Gastroesophageal sphincter (tissue), 4 donors: Measurements from ENCODE around the gene MED31. TPM values are rescaled to one million over a fixed set of nuclear protein-coding genes. Genes with fewer than 3 reads are reported as not detected.

Experiments
- ATAC-seq: fragments of 150-250 bp; one replicate; pipeline ENCODE4 v1.9.1; 2016; ENCODE audit warnings: mild to moderate bottlenecking, moderate library complexity
- H3K27ac ChIP-seq, 4 donors: fragments of 200-600 bp; sonication (generic) in 3 of 4; 1 replicate in 3 of 4; 2 replicates in 1 of 4; pipeline ENCODE4 v1.5.1; 2016 to 2019
- H3K27me3 ChIP-seq: fragments of 200-600 bp; sonication (generic); one replicate; pipeline ENCODE4 v1.5.1; 2019
- H3K36me3 ChIP-seq, 2 donors: fragments of 200-600 bp; sonication (generic); one replicate each; pipeline ENCODE4 v1.5.1; 2019; ENCODE audit warnings: control low read depth in 1 of 2
- H3K4me1 ChIP-seq, 3 donors: fragments of 200-600 bp; sonication (generic); 1 replicate in 2 of 3; 2 replicates in 1 of 3; pipeline ENCODE4 v1.5.1; 2016 to 2019; ENCODE audit warnings: control low read depth in 2 of 3
- H3K4me3 ChIP-seq, 2 donors: fragments of 200-600 bp; sonication (generic); one replicate each; pipeline ENCODE4 v1.5.1; 2019; ENCODE audit warnings: mild to moderate bottlenecking in 1 of 2, moderate library complexity in 1 of 2
- H3K9me3 ChIP-seq, 3 donors: fragments of 200-600 bp; sonication (generic); one replicate each; pipeline ENCODE4 v1.5.1; 2017 to 2019; ENCODE audit warnings: control low read depth in 2 of 3
- CTCF ChIP-seq, 4 experiments: fragments of 200-600 bp in 2 of 4; fragments of 450-650 bp in 2 of 4; sonication (generic) in 1 of 4; IDR thresholded peaks; one replicate each; pipeline ENCODE4 v1.5.1; 2017 to 2019; ENCODE audit warnings: antibody characterized with exemption in 4 of 4, mild to moderate bottlenecking in 2 of 4, moderate library complexity in 2 of 4
- EP300 ChIP-seq: sonication (generic); formaldehyde crosslinking; IDR thresholded peaks from one replicate; pipeline ENCODE4 v1.6.1; 2017; ENCODE audit warnings: antibody characterized with exemption, mild to moderate bottlenecking
- POLR2A ChIP-seq, 2 donors: fragments of 450-650 bp; IDR thresholded peaks; one replicate each; pipeline ENCODE4 v1.6.1; 2017; ENCODE audit warnings: antibody characterized with exemption in 2 of 2, mild to moderate bottlenecking in 2 of 2, moderate library complexity in 1 of 2
- POLR2AphosphoS5 ChIP-seq: sonication (generic); formaldehyde crosslinking; IDR thresholded peaks from one replicate; pipeline ENCODE4 v1.6.1; 2017; ENCODE audit warnings: antibody characterized with exemption
- whole genome bisulfite sequencing, 2 donors: methylation state at CpG; one replicate each; pipeline ENCODE4 v1.1.5; 2018; ENCODE audit warnings: low coverage in 1 of 2; 5-methylcytosine and 5-hydroxymethylcytosine counted together
- total RNA-seq, 4 donors: library from RNA; depleted of rRNA; stranded (reverse); fragments of >200 nt; gene quantifications; one replicate each; pipeline ENCODE4 v1.1.0, GENCODE V29; 2016

MED31 gene
- total RNA-seq, 4 donors from 2014 or later, result 1.9 to 12.0 (median 7.8) TPM

GRCh38 chr17:6623941-6624340 lies 27.5 kb downstream of the MED31 start:
- Histone ChIP-seq H3K4me1 (peaks cover 0 to 11% (median 0%) of the 10 kb centered on the region in 3 donors), H3K27me3 (no peaks in the 10 kb centered on the region), H3K4me3 (no peak overlapping the region), H3K9me3 (no peaks in the 10 kb centered on the region), H3K27ac (no peak overlapping the region), H3K36me3 (peaks cover 0 to 84% of the 10 kb centered on the region in 2 donors)
- WGBS, 2 donors, result 94 to 95% methylated on average over 3 of the region's 3 CpGs
- TF ChIP-seq CTCF (IDR thresholded peaks at IDR 0.05) (no peak), EP300 (no peak), POLR2A (IDR thresholded peaks at IDR 0.05) (no peak), POLR2AphosphoS5 (no peak)
- ATAC-seq, result no peak

GRCh38 chr17:6611231-6611630 lies 40.2 kb downstream of the MED31 start:
- TF ChIP-seq POLR2A (IDR thresholded peaks at IDR 0.05) (no peak), EP300 (no peak), POLR2AphosphoS5 (no peak), CTCF (IDR thresholded peaks at IDR 0.05) (no peak)
- Histone ChIP-seq H3K4me1 (peaks cover 0 to 7% (median 5%) of the 10 kb centered on the region in 3 donors), H3K9me3 (no peaks in the 10 kb centered on the region), H3K27me3 (no peaks in the 10 kb centered on the region), H3K27ac (no peak overlapping the region), H3K4me3 (no peak overlapping the region), H3K36me3 (peaks cover 6 to 60% of the 10 kb centered on the region in 2 donors)
- no peak for ATAC-seq
- WGBS, 2 donors, result 88 to 96% methylated on average over 2 to 4 of the region's 4 CpGs

- Histone ChIP-seq H3K27me3 (no peaks in the 10 kb centered on the region), H3K4me1 (peaks cover 0 to 2% (median 0%) of the 10 kb centered on the region in 3 donors), H3K36me3 (peaks cover 6 to 69% of the 10 kb centered on the region in 2 donors), H3K4me3 (no peak overlapping the region), H3K9me3 (no peaks in the 10 kb centered on the region), H3K27ac (no peak overlapping the region)
- TF ChIP-seq EP300 (no peak), POLR2AphosphoS5 (no peak), POLR2A (IDR thresholded peaks at IDR 0.05) (no peak), CTCF (IDR thresholded peaks at IDR 0.05) (no peak)
- 97 to 100% methylated on average over 2 to 5 of the region's 5 CpGs for WGBS, 2 donors
- no peak for ATAC-seq
Measured at GRCh38 chr17:6610011-6610410, 41.4 kb downstream of the MED31 start.

- ATAC-seq, result no peak
- TF ChIP-seq POLR2A (IDR thresholded peaks at IDR 0.05) (no peak), CTCF (IDR thresholded peaks at IDR 0.05) (no peak), POLR2AphosphoS5 (no peak), EP300 (no peak)
- Histone ChIP-seq H3K4me3 (no peak overlapping the region), H3K36me3 (peaks cover 6 to 78% of the 10 kb centered on the region in 2 donors), H3K4me1 (peaks cover 0 to 12% (median 5%) of the 10 kb centered on the region in 3 donors), H3K27ac (no peak overlapping the region), H3K9me3 (no peaks in the 10 kb centered on the region), H3K27me3 (no peaks in the 10 kb centered on the region)
- WGBS, 2 donors, result 80 to 92% methylated on average over 1 to 3 of the region's 3 CpGs
Measured at GRCh38 chr17:6608321-6608720, 43.1 kb downstream of the MED31 start.

- H3K9me3 ChIP-seq, result no peaks in the 10 kb centered on the region
- no peak overlapping the region for H3K27ac ChIP-seq
- 58% methylated on average over 4 of the region's 6 CpGs; no CpG with 5 or more reads in 1 of the 2 donors for WGBS, 2 donors
- no peak for ATAC-seq
- H3K27me3 ChIP-seq, result no peaks in the 10 kb centered on the region
- H3K4me1 ChIP-seq, result peaks cover 0 to 21% (median 9%) of the 10 kb centered on the region in 3 donors
- H3K4me3 ChIP-seq, result no peak overlapping the region
- TF ChIP-seq CTCF (IDR thresholded peaks at IDR 0.05), result no peak
- TF ChIP-seq POLR2AphosphoS5, result no peak
- no peak for TF ChIP-seq EP300
- no peak for TF ChIP-seq POLR2A (IDR thresholded peaks at IDR 0.05)
- H3K36me3 ChIP-seq, result peaks cover 6 to 80% of the 10 kb centered on the region in 2 donors
Measured at GRCh38 chr17:6605142-6605541, 46.3 kb downstream of the MED31 start.
